ENCODE data around the gene GGTLC1.
"Not testable (repeated sequence)": the region's sequence is repeated elsewhere in the genome, so short reads cannot be mapped to it uniquely, and the experiment has no call there.

GGTLC1 gene

DNA sequence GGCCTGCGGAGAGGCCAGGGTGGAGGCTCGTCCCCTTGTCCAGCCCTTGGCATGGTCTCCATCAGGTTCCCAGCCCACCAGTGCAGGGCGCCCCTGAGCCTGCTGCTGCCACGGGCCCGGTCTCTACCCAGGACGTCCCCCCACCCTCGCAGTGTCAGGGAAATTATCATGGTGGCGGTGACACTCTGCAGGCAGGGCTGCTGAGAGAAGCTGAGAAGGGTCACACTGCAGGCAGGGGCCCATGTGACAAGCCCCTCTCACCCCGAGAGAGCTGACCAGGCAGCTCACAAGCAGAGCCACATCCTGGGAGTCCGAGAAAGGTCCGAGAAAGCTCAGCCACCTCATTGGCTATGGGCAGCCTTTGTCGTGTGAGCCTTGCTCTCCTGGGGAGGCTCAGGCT lies 4.9 kb upstream of the GGTLC1 start:
- not testable (repeated sequence) for DNase-seq

DNA sequence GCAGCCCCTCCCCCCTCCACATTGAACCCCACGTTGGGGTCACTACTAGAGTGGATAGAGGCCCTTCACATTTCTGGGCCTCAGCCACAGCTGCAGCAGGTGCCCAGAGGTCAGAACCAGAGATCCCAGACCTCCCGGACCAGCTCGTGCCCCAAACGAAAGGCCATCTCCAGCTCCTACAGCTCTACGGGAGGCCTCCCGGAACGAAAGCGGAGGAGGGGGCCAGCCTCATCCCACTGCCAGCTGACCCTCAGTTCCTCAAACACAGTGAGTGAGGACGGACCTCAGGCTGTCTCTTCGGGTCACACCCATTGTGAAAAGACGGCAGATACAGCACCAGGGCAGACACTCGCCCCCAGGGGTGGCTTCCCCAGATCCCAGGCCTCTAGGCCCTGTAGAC lies 1.7 kb upstream of the GGTLC1 start:
- not testable (repeated sequence) for DNase-seq

DNA sequence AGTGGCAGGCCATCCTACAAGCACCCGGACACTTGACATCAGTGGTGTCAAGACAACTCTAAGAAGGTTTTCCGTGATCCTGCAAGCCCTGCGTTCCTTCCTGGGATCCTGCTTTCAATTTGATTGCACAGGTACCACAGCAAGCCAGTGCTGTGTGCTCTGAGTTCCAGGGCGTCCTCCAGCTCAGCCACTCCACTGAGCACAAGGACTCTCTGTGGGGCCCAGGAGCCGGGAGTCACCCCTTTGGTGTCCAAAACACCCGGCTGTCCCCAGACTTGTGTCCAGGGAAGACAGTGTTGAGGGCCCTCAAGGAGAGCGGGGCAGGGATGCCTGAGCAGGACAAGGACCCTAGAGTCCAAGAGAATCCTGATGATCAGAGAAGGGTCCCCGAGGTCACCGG lies 387 bp upstream of the GGTLC1 start:
- not testable (repeated sequence) for DNase-seq

DNA sequence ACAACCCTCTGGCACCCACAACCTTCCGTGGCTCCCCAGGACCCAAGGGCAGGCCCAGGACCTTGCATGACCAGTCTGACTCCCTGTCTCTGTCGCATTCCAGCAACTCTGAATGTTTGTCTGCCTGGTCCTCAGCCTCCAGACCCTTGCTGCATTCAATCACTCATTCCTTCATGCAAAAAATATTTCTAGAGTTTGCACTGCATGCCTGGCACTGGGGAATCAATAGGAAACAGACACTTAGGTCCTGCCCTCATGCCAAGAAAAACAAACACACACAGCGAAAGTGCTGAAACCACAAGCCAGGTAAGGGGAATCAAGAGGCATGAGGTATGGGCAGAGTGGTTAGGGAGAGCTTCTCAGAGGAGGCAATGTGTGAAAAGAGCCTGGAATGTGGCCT lies 1.9 kb downstream of the GGTLC1 start:
- DNase-seq = not testable (repeated sequence)

DNA sequence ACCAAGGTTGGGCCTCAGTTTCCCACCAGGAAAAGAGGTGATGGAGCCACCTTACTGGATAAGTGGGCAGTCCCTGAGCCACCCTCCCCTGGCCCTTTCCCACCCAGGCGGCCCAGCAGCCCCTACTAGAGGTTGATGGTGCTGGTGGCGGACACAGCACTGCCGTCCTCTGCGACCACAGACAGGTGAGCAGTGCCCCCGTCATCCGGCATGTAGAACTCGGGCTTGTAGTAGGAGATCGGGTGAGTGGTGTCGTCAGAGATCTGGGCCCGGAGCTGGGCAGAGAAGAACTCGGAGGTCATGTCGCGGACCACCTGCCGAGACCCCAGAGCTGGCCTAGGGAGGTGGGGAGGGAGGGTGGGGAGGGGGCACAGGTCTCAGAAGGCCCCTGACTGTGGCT lies 2.3 kb downstream of the GGTLC1 start:
- DNase-seq = not testable (repeated sequence)

DNA sequence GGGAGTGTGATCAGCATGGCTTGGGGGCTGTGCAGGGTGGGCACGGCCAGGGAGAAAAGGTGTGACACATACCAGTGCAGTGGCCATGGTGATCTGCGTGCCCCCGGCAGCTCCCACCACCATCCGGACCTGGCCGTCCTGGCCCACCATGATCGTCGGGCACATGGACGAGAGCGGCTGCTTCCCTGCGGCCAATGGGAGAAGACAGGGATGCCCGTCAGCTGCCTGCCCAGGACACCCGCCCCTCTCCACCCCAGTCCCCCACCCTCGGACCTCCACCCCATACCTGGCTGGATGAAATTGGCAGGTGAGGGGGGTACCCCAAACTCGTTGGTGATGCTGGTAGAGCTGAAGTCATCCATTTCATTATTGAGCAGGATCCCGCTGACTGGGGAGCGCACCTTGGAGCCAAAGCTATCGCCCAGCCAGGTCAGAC lies 2.8 kb downstream of the GGTLC1 start:
- not testable (repeated sequence) for DNase-seq

DNA sequence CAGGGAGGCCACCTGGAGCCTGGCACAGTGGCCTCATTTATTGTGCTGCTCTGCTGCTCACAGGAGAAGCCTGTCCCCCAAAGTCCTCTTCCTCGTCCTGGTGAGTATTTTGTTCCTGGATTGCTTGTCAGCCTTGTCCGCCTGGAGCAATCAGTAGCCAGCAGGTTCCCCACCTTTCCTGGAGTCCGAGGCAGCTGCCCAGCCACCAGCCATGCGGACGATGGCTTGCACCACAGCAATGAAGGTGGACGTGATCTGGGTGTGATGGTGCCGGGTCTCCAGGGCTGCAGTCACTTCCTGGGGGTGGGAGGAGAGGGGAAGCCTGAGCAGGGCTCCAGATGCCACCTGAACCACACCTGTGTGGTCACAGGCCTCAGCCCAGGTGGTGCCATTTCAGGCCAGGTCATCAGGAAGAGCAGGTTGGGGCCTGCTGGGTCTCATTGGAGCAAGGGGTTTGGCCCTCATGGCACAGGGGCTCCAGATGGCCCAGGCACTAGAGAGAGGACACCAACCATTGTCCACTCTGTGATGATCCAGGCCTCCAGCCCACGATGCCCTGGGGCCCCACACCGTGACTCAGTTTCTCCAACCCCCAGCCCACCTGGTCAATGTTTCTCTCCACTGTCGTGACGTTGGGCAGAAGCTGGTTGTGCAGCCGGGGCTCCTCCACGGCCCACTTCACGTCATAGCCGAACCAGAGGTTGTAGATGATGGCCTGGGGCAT lies 3.4 kb downstream of the GGTLC1 start:
- DNase-seq = not testable (repeated sequence)

- not testable (repeated sequence) for DNase-seq
Measured at GRCh38 chr20:23984476-23985023, 4.0 kb downstream of the GGTLC1 start.

DNA sequence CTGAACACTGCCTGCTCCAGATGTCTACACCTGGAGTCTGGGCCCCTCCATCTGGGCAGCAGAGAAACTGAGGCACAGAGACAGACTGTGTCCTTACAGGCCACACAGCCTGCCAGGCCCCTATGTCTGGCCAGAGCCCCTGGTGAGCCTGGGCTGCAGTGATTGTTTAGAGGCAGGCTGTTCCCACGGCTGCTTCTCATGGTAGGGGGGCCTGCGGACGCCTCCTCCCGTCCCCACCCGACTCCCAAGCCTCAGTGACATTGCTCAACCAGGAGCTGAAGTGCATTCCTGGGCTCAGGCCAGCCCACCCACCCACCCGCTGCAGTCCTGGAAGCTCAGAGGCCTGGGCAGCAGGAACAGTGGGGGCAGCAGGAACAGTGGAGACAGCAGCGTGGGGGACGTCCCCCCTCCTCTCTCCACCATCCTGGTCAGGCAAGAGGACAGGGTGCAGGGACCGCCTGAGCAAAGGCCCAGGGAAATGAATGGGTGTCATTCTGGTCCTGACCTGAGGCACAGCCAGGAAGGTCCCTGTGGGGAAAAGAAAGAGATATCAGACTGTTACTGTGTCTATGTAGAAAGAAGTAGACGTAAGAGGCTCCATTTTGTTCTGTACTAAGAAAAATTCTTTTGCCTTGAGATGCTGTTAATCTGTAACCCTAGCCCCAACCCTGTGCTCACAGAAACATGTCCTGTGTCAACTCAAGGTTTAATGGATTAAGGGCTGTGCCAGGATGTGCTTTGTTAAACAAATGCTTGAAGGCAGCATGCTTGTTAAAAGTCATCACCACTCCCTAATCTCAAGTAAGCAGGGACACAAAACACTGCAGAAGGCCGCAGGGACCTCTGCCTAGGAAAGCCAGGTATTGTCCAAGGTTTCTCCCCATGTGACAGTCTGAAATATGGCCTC lies 6.2 kb downstream of the GGTLC1 start:
- DNase-seq = not testable (repeated sequence)

DNA sequence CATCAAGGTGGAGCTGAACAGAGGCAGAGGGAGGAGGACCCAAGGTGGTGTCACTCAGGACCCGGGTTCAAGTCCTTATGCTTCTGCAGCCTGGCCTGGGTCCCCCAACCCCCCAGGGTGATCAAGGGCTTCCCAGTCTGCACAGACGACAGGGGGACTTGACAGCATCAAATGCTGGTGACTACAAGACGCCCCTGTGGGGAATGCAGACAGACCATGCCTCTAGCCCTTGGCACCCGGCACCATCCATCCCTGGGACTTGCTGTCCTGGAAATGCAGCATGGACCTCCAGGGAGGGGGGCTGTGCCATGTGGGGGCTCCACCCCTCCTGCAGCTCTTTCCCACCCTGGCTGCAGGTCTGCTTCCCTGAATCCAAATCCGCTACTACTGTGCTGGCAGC lies 7.1 kb downstream of the GGTLC1 start:
- not testable (repeated sequence) for DNase-seq

GRCh38 chr20:23981014-23981413 lies 7.6 kb downstream of the GGTLC1 start:
- not testable (repeated sequence) for DNase-seq

DNA sequence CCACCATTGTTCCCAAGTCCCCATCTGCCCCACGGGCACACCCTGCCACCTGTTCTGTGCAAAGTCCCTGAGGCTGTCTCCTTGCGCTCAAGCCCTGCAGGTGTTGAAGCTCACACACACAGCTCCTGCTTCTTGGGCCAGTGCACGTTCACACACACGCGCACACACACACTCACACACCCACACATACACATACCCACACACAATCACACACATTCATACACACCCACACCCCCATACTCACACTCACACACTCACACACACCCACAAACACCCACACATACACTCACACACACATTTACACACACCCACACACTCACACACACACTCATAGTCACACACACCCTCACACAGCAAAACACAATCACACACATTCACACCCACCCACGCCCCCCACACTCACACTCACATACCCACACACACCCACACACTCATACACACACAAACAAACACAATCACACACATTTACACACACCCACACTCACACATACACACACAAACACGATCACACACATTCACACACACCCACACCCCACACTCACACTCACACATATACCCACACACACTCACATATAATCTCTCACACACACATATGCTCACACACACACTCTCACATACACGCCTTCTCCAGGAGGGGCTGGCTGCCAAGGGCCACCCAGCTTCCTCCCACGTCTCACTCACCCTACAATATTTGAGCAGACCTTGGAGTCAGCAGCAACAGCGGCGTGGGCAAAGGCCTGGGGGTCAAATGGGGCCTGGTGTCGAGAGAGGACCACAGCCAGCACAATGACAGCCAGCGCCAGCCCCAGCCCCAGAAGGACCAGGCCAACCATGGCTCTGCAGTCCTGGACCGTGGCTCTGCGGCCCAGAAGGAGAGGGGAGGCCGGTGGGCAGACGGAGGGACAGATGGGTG lies 8.4 kb downstream of the GGTLC1 start:
- DNase-seq = not testable (repeated sequence)

DNA sequence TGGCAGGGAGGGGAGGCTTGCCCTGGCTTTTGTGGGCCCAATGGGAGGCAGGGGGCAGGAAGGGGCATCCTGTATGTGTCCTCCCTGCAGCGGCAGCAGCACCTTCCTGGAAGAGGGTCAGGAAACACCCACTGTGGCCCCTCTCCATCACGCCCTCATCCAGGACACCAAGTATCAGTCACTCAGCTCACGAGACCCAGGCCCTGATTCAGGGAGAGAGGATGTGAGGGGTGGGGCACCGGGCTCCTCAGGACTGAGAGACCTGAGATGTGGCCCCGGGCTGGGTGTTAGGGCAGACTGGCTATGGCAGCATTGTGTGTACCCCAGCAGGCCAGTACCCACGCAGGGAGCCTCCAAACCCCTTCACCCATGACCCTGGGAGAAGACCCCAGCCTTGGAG lies 9.2 kb downstream of the GGTLC1 start:
- DNase-seq = not testable (repeated sequence)

DNA sequence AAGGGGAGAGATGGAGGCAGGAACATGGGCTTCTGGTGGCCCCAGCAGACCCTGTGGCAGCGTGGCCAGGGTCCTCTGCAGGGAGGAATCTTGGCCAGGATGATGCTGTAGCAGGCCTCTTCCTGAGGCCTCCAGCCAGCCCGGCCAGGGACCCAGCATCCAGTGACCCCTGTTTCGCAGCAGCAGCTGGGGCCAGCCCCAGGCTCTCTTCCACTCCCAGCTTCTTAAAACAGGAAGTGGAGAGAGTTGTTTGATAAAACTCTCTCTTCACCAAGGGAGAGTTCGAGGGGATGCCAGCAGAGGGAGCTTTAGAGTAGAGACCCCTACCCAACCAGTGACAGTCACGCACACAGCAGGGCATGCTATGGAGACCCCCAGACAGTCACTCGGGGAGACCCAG lies 10.1 kb downstream of the GGTLC1 start:
- DNase-seq = not testable (repeated sequence)

GRCh38 chr20:23974966-23975365 lies 13.6 kb downstream of the GGTLC1 start:
- DNase-seq = no peak

GRCh38 chr20:23971310-23971709 lies 17.3 kb downstream of the GGTLC1 start:
- DNase-seq = no peak

GRCh38 chr20:23970049-23970448 lies 18.5 kb downstream of the GGTLC1 start:
- no peak for DNase-seq

GRCh38 chr20:23967616-23967979 lies 21.0 kb downstream of the GGTLC1 start:
- no peak for DNase-seq

DNA sequence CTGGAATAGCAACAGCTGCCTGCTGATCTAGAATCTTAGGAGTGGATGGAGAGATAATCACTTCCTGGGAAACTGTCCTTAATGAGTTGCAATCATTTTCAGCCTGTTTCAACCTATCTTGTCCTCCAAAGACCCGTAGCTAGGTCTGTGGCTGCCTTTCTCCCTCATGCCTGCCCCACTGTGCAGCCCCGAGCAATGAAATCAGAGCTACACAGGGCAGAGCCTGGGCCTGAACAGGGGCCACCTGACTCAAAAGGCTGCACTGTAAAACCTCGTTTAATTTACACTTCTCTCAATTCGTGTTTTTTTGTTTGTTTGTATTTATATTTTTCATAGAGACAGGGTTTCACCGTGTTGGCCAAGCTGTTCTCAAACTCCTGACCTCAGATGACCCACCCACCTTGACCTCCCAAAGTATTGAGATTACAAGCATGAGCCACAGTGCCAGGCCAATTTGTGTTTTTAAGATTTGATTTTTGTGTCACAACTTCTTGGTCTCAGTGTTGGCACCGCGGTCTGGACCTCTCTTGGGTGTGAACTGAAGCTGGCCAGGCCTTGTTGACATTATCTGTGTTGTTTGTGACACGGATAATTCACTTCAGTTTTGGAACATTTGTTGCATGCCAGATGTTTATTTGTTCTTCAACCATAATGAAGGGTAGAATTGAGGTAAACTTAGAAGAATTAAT lies 21.5 kb downstream of the GGTLC1 start:
- DNase-seq = no peak

DNA sequence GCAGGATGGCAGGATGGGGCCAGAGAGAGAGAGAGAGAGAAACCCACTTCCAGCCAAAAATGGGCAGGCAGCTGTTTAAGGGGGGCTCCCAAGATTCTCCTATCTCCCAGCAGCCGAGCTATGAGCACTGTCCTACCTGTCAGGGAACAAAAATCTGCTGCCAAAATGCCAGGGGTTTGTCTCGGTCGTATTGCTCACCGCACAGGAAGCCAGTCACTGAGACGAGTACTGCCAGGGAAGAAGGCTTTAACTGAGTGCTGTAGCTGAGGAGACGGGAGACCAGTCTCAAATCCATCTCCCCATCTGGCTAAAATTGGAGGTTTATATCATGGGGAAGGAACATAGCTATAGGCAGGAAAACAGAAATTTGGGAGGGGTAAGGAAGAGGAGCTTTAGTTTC lies 22.3 kb downstream of the GGTLC1 start:
- no peak for DNase-seq

- DNase-seq = no peak
Measured at GRCh38 chr20:23963941-23964340, 24.6 kb downstream of the GGTLC1 start.

- DNase-seq = no peak
Measured at GRCh38 chr20:23962272-23962671, 26.3 kb downstream of the GGTLC1 start.
